Stimulated activated CD4-positive, alpha-beta T cell treated with anti-CD3 and anti-CD28 coated beads, Interleukin-12 subunit alpha, Interleukin-12 subunit beta, amount 100 ng/mL, for 48 hours (primary cell): Measurements from ENCODE around the gene IBA57.

ENCODE experiments used
- DNase-seq, 3 donors: peaks; one replicate each; pipeline ENCODE4 v3.0.0-alpha.2; 2020; ENCODE audit warnings: low read depth in 2 of 3, low spot score in 1 of 3

Gene IBA57

DNA sequence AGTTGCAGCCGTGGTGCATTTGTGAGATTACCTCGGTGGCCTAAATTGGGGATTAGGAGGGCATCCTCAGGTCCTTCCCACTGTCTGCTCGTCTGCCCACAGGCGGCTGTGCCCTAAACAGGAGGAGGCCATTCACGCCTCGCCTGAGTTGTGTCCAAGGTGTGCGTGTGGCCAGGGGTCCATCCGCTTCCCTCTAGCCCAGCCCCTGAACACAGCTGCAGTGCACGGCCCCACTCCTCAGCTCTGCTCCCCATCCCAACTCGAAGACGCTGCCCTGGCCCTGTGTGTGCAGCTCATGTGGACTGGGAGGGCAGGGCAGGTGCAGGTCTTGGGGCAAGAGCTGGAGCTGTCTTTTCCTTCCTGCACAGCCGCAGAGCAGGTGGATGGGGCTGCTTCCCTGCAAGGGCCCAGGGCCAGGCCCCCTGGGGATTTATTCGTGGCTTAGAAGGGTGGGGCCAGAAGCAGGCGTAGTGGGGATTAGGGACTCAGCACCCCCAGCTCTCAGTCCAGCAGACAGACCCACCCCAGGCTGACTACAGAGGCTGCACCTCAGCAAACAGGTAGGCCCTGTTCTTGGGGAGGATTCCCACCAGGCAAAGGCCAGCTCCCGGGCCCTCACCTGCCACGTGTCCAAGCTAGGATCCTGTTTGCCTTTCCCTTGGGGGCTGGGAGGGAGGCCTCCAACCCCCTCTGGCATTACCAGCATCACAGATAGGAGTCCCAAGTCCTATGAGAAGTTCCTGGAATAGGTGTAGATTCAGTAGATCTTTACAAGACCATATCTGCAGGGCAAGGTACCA is 21.2 kb upstream of the IBA57 start:
- DNase-seq = no peak

DNA sequence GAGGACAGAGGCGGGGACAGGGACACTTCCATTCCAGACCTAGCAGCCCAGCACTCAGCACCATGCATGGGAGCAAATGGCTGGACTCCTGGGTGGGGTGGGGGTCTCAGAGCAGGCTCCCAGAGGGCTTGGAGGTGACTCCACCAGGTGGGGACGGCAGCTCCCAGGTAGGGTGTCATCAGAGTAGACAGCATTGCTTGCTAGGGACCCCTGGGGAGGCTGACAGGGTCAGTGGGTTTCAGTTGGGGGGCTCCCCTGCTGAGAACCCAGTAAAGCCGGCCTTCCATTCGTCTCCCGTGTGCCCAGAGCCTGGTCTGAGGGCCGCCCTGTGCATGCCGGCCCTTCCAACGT is 20.6 kb upstream of the IBA57 start:
- DNase-seq = no peak

DNA sequence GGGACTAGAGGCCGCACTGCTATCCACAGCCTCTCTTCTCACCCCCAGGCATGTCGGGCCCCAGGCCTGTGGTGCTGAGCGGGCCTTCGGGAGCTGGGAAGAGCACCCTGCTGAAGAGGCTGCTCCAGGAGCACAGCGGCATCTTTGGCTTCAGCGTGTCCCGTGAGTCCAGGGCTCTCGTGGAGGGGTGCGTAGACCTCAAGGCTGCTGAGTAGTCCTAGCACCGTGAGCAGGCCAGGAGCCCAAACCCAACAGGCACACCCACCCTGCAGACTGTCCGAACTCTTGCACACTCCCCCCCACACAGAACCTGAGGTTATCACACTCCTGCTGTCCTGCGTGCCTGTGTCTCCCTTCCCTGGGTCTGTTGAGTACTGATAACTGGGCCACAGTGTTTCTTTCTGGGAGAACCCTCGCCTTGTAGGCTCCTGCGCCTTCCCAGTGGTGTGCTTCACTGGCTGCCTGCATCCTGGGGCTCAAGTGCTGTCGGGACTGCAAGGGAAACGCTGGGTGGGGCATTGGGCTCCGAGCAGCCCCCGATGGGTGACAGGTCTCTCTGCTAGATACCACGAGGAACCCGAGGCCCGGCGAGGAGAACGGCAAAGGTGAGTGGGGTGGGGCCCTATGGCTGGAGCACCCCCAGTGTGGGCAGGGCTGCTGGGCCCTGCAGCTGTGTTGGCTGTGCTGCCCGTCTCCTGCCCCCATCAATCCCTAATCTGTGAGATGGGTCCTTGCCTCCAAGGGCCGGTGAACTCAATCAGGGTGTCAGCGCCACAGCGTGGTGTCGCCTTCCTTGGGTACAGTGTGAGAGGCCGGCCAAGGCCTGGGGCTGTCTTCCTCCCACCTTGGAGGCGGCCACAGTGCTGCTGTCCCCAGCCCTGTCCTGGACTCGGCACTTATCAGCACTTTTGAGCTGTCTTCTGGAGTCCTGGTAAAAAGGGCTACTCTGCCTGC is 19.9 kb upstream of the IBA57 start:
- no peak for DNase-seq

DNA sequence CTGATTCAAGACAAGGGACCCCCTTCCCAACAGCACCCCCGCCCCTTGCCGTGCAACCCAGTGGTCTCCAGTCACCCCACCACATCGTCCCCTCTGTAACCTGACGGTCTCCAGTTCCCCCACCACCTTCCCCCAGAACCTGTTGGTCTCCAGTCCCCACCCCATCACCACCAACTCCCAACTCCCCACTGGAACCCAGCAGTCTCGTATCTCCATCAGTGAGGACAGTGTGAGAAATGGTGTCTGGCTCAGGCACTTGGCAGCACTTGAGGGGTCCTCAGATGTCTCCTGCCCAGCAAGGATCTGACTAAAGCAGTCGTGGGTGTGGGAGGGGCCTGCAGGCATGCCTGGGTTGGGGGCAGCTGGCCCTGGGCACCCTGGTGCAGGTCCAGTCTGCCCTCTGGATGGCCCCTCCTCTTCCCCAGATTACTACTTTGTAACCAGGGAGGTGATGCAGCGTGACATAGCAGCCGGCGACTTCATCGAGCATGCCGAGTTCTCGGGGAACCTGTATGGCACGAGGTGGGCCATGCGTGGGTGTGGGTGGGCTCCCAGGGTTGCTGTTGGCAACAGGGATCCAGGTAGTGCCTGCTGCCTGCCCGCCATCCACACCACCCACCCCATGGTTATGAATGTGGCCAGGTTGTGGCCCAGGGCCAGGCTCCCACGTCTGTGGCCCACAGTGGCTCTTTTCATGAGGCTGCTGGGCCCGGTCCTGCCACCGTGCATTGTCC is 19.0 kb upstream of the IBA57 start:
- no peak for DNase-seq

DNA sequence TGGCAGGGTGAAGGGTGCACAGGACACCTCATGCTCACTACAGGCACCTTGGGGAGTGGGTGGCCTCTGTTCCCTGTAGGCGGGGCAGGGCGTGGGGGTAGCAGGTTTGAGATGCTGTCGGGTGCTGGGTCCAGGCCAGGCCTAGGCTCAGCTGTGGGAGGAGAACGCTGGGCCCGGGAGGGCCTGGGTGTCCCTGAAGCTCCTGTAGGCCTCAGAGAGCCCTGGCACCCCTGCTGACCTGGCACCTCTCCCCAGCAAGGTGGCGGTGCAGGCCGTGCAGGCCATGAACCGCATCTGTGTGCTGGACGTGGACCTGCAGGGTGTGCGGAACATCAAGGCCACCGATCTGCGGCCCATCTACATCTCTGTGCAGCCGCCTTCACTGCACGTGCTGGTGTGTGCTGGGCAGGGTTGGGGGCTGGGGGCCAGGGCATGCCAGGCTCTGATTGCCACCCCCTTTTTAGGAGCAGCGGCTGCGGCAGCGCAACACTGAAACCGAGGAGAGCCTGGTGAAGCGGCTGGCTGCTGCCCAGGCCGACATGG is 18.4 kb upstream of the IBA57 start:
- no peak for DNase-seq

DNA sequence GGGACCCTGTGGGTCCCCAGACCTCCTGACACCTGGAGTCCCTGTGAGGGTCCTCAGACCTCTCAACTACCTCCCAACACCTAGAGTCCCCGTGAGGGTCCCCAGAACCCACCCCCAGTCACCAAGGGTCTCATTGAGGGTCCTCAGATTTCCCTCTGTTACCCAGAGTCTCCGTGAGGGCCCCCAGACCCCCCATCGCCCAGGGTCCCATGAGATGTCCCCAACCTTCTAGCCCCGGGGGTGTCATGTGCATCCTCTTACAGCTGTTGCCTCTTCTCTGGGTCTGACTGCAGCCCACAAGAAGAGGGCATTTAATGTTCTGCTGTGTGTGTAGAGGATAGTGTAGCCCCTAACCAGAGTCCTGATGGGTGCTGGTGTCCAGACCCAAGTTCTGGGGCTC is 17.8 kb upstream of the IBA57 start:
- no peak for DNase-seq

DNA sequence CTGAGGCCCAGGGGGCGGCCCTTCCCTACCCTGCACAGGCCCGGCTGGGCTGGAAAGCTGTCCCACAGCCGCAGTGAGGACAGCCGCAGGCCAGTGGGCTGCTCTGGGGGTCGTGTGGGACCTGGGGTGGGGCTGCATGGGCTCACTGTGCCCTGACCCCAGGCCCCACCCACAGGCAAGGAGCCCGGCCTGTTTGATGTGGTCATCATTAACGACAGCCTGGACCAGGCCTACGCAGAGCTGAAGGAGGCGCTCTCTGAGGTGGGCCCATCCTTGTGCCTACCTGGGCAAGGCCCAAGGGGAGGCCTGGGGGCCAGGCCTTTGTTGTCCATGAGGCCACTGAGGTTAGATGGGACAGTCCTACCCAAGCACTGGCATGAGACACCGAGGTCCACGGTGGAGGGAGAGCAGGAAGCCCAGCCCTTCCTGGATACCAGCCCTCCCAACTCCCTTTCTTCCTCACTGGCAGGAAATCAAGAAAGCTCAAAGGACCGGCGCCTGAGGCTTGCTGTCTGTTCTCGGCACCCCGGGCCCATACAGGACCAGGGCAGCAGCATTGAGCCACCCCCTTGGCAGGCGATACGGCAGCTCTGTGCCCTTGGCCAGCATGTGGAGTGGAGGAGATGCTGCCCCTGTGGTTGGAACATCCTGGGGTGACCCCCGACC is 17.3 kb upstream of the IBA57 start:
- no peak for DNase-seq

DNA sequence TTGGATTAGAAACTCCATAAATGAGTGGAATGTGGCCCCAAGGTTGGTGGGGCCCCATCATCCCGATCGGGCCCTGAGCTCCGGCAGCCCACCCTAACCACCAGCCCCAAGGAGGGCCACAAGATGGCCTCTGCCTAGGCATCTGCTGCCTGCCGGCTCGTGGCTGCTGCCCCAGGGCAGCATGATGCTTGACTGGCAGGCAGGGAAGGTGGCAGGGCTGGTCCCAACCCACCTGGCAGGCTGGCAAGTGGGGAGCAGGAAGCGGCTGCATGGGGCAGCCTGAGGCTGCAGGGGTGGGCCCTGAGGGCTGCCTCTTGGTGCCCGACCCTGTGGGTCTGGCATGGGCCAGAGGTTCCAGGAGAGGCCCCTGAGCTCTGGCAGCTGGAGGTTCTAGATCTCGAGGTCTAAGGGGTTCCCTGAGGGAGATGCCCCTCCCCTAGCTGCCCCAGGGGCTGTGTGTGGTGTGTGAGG is 16.6 kb upstream of the IBA57 start:
- no peak for DNase-seq

DNA sequence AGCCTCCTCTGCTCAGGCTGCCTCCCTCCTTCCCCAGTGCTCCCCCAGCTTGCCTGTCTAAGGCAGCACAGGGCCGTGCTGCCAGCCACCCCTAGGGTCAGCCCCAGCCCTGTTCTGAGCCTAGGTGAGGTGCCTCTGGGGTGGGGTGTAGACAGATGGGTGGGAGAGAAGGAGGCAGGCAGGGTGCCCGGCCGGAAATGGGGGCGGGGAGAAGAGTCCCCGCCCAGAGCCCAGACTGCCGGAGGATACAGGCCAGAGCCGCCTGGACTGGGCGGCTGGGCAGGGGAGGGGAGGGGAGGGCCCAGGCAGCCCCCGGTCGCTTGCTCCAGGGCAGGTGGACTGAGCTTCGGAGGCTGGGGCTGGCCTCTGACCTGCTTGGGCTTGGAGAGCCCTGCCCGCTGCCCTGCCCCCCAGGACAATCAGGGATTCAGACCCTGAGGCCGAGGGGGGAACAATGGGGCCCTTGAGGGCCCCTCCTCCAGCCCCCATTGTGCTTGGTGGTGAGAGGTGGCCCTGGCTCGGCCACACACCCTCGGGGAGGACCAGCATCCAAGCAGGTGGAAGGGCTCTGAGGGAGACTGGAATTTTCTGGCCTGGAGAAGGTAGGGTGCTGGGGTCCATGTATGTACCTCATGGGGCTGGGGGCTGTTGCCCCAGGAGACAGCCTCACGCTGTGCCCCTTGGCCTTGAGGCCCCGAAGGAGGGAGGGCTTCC is 16.0 kb upstream of the IBA57 start, which contains the start of gene GJC2:
TSS of gene GJC2 (plus strand) at position 525 of the 714 bp plus-strand sequence. CDS start 7,829 bp downstream, outside the sequence.
- DNase-seq = no peak

DNA sequence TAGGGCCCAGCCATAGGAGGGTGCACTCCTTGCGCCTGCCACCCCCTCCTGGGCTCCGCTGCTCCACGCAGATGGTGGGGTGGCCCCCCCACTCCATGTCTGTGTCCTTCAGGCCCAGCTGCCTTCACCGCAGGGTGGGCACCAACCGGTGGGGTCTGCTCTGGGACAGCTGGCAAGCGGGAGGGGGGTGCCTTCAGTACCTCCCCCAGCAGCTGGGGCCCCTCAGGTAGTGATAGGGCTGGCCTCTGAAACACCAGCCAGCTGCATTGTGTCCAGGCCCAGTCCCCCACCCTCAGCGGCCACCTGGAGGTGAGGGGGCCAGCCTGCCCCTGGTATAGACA is 15.5 kb upstream of the IBA57 start:
- no peak for DNase-seq

DNA sequence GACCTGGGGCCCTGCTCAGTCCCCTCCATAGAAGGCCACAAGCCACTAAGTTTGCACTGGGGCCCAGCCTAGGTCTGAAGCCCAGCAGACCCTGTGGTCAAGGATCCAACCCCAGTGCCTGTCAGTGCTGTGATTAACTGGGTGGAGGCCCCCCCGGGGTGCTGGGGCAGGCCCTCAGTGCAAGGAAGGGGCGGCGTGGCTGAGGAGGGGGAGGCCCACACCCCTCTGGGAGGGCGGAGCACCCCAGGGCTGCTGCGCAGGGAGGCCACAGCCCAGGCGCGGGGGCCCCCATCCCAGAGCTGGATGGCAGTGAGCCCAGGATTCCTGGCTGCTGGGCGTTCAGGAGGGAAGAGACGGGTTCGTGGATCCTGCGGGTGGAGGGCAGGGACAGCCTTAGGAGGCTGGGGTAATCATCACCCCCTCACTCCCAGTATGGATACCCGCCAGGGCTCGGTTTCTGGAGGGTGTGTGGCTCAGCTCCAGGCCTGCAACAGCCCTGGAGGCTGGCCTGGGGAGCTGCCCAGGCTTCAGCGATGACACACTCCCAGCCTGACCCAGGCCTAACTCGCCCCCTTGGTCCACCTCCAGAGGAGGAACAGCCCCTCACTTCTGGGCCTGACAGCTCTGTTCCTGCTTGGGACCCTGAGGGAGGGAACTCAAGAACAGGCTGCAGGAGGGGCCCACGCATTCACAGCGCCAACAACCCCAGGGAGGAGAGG is 15.0 kb upstream of the IBA57 start:
- DNase-seq = no peak

DNA sequence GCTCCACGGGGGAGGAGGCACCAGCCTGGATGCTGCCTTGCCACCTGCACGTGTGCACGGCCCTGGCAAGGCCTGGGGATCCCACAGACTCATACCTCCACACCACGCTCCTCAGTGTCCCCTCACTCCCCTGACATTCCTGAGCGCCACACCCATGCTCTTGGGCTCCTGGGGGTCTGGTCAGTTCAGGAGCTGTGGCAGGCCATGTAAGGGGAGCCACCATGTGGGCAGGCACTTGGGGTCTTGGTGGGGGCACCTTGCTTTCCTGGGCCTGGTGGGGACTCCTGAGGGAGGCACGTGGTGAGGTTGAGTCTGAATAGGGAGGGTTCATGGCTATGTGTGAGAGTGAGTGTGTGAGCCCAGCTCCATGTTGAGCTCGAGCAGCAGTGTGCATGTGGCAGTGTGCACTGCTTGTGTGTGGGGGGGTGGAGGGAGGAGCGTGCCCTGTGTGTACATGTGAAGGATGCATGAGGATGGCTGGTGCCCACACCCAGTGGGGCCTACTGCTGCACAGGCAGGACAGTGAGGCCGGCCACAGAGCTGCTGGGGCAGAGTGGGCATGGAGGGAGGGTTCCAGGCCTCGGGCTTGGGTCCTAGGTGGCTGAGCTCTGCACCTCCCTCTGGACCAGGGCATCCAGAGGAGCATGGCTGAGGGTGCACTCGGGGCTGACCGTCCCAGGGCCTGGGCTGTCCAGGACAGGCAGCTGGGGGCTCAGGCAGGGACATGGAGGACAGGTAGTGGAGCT is 14.3 kb upstream of the IBA57 start:
- no peak for DNase-seq

DNA sequence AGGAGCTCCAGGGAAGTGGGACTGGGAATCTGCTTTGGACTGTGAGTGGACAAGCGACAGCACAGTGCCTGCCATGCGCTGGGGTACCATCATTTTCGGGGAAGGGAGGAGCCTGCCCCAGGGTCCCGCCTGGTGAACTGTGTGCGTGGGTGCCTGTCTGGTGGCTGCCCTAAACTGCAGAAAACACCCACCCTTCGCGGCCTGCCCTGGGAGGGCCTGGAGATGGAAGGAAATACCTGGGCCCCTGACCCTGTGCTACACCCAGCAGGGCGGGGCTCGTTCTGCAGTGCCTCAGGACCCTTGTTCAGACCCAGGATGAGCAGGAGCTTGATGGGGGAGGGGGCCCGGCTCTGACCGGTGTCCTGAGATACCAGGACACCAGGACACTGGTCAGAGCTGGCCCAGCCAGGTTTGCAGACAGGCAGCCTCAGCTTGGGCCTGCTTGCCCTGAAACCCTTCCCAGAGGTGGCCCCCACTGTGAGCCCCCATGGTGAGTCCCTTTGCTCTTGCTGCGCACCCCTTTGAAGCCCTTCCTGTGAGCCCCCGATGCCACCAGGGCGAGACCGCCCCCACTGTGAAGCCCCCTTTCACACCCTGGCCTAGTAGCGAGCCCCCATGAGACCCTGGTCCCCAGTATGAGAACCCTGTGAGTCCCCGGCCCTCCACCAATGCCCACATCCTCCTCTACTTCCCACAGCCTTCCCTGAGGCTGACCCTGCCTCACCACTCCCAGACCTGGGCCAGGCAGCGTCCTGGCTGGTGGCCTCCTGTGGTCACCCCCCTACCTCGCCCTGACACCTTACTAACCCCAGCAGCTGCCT is 13.3 kb upstream of the IBA57 start:
- DNase-seq = no peak

DNA sequence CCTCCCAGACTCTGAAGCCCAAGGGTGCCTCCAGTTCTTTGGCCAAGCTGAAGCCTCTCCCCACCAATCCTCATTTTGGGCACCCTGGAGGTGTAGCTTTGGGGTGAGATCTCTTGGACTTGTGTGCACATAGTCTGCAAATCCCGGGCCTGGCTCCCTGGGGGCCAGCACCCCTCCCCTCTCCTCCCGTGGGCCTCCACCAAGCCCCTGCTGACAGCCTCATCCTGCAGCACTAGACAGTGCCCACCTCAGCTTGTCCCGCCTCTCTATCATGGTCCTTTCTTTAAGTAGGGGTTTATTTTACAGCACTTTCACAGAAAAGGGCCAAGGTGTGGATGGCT is 12.7 kb upstream of the IBA57 start:
- no peak for DNase-seq

DNA sequence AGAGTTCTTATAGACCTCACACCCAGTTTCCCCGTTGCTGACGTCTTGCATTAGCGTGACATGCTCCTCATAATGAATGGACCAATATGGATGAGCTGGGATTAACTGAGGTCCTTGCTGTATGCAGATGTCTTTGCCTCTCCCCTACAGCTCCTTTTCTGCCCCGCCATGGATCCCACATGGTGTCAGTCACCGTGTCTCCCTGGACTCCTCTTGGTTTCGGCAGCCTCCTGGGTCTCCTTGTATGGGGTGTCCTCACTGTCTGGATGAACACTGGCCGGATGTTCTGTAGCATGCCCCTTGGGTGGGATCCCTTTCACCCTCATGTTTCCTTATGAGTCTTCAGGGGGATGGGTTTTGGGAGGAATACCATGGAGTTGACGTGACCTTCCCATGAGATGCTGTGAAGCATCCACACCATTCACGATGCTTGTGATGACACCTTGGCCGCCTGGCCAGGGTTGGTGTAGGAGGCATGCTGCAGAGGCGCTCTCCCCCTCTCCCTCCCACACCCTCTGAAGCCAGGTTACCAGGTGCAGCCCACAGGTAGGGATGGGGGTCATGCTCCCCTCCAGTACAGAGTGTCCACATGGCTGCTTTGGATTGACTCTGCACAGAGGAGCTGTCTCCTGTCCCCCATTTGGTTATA is 11.5 kb upstream of the IBA57 start:
- no peak for DNase-seq

DNA sequence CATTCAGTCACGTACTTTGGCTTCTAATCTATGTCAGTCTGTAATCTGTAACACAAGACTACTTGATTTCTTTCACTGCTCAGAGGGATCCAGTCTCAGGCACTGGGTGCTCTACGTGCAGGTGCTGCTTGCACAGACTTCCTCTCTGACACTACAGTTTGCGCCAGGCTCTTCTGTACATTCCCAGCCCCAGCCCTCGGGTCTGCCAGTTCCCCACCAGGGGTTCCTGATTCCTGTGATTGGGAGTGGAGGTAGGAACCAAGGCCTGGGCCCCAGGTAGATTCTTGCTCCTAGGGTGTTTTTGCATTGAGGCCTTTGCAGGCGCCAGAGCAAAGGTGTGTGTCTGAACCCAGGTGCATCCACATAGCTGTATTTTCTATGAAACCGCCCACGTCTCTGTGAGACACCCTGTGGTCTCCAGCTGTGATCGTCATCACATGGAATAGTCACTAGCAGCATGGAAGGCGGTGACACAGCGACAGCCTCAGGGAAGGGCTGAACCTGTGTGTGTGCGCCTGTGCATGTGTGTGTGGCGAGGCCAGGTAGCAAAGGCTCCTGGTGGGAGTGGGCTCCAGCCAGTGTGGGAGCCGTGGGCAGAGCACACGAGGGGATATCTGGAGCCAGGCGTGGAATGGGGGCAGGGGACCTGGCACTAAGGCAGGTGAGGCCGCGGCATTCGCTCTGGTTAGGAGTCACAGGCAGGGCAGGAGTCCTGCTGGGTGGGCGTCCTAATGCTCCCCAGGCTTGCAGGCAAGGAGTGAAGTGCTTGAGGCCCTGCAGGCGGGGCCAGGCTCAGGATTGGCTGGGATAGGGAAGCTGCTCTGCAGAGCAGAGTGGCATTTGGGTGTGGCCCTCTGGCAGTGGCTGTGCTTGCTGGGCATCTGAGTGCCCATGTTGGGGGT is 10.7 kb upstream of the IBA57 start:
- DNase-seq = peak in 2 of 3 donors; percentile 41
